Superior temporal gyrus (tissue), 1 donor: Measurements from ENCODE around the gene ERI3.

Experiments
- DNase-seq: peaks from one replicate; pipeline ENCODE4 v3.0.0-alpha.2; 2016; ENCODE audit errors: extremely low spot score

Gene ERI3

DNA sequence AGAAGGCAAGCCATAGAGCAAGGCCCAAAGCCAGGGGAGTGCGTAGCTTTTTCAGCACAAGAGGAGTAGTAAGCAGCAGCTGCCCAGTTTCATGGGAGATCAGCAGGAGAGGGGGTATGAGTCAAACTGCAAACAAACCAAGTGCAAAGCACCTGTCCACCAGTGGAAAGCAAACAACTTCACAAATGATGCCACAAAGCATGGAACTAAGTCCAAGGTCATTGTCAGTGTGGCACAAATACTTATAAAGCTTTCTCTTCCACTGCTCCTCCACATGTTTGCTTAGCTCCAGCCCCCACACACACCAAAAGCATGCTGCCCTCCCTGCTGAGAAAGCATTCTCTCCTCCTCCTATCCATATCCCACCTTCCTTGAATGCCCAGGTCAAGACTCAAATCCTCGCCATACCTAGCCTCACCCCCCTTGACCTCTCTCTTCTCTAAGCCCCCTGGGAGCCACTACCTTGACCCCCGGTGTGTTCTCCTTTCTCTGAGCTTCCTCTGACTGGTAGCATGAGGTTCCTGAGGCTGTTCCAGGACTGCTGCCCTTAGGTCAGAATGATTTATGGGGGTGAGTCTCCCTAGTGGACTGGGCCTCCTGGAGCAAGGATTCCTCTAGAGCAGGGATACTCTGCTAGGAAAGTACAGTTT, 71.4 kb downstream of the ERI3 start:
- no peak for DNase-seq

GRCh38 chr1:44282704-44283426, 72.2 kb downstream of the ERI3 start:
- no peak for DNase-seq

DNA sequence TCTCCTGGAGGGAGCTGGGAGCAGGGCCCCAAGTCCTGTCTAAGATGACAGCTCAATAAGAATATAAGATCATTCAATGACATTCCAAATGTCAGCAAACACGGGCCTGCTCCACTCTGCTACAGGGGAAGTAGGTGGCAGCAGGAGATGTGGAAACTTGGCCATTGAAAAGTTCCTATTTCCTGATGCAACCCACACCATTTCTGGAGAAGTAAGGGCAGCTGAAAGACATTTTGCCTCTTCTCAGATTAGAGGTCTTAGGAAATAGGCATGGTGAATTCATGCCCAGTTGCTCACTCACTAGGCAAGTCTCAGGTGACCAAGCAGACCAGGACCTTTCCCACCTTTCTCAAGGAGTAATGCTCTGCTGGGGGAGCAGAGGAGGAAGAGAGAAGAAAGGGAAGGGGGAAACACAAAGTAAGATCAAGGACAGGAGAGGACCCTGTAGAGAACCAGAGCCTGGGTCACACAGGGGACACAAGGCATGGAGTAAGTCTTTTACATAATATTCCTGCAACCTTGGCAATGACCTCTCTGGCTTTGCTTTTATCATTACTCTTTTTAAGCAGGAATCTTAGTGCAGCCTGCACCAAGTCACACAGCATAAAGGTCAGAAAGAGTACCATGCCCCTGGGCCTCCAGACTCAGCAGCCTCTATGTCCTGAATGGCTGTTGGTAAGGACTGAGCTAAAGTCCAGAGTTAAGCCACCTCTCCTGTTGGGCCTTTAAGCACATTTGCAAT, 72.9 kb downstream of the ERI3 start:
- DNase-seq = no peak

DNA sequence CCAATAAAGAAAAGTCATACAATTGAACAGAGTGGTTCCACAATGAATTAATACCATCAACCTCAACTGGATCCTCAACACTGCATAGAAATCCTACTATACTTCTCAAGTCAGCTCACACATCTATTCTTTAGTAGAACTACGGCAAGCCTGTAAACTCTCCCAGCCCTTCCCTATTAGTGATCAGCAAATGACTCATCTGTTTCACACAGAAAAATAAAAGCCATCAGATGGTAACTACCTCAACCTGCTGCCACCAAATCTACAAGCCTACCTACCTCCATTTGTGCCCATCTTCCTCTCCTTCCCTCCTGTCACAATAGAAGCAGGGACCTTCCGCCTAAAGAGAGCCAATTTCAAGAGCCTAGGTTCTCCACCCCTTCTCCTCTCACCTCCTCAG, 78.2 kb downstream of the ERI3 start:
- DNase-seq = no peak

DNA sequence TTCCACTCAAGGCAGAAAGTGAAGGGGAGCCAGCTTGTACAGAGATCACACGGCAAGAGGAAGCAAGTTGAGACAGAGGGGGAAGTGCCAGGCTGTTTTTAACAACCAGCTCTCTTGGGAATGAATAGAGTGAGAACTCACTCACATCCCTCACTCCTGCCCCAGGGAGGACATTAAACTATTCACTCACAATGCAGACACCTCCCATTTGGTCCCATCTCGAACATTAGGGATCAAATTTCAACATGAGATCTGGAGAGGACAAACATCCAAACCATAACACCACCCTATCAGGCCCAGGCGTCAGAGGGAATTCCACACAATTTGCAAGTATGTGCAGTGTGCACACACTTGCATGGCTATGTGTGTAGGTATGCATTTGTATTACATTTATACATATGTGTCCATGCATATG, 79.1 kb downstream of the ERI3 start:
- no peak for DNase-seq

DNA sequence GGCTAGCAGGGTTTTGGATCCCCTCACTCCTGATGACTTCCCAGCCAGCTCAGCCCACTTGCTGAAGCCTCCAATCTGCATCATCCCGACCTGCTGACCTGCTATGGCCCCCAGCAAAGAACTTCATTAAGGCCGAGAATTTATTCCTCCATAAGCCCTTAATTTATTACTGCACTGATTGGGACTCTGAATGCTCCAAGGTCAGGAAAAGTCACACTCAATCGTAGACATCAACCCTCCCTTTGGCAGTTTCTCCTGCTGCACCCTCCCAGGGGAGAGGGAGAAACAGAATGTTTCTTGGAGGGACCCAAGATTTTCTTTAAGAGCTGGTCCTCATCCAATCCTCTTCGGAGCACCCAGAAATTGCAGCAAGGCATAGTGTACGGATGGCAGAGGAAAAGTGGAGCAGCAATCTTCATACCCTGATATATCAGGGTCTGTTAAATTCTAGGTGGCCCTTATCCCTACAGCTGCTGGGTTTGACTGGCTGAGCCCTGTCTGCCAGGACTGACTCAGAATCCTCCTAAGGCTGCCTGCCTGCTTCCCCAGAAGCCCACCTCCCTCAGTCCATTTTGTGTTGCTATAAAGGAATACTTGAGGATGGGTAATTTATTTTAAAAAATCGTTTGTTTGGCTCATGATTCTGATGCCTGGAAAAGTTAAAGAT, 79.6 kb downstream of the ERI3 start:
- no peak for DNase-seq

DNA sequence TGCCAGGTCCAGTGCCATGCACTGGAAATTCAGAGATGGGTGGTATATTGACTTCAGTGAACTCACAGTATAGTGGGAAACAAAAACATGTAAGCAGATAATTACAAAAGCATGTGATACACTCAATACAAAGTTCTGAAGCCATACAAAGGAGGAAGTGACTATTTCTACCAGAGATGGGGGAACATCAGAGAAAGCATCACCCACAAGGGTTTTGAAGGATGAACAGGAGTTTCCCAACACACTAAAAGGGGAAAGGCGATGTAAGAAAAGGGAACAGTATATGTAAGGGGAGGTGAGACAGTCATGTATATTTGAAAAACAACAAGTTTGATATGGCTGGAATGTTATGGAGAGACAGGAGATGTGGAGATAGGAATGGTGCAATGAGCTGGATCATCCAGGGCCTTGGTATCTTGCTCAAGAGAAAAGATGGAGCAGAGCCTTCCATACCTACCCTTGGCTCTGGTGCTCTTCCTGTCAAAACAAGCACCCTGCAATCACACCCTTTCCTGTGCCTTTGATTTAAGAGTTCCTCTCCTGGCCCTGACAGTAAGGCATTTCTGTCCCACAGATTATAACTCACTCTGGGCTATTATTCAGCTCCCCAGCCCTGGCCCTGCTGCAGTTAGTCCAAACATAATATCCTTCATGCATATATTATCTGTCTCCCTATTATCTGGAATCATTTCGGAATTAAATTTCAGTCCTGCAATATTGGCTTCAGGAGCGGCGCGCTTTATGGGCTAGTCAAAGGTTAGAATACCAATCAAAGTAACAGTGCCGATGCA, 81.3 kb downstream of the ERI3 start:
- DNase-seq = no peak

DNA sequence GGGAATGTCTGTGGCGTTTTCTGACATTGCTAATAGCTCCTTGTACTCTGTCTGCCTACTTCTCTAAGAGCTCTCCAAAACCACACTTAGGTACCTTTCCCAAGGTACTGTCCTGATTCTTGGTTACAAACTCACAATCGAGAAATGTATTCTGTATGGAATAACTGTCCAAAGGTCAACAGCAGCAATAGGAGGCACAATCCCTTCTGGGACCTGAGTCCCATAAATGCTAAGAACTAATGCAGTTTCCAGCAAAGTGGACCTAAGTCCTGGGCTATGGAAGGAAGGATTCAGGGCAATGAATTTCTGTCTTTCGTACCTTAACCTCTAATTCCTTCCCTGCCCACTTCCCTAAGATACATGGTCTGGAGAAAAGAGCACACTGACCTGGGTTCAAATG, 82.1 kb downstream of the ERI3 start:
- DNase-seq = no peak

DNA sequence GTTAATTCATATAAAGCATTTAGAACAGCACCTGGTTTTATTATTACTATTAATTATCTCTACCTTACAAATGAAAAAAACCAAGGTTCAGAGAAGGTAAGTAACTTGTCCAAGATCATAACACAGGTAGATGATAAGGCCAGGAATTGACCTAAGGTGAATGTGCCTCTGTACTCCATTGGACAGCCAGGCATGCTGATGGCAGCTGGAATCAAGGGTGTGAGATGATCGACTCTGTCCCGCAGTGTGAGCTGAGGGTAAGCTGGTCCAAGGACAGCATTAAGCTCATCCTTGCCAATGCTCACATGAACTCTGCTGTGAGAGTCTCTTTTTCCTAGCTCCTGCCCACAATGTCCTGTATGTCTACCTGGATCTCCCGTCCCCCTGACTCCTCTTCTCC, 83.4 kb downstream of the ERI3 start:
- DNase-seq = no peak

DNA sequence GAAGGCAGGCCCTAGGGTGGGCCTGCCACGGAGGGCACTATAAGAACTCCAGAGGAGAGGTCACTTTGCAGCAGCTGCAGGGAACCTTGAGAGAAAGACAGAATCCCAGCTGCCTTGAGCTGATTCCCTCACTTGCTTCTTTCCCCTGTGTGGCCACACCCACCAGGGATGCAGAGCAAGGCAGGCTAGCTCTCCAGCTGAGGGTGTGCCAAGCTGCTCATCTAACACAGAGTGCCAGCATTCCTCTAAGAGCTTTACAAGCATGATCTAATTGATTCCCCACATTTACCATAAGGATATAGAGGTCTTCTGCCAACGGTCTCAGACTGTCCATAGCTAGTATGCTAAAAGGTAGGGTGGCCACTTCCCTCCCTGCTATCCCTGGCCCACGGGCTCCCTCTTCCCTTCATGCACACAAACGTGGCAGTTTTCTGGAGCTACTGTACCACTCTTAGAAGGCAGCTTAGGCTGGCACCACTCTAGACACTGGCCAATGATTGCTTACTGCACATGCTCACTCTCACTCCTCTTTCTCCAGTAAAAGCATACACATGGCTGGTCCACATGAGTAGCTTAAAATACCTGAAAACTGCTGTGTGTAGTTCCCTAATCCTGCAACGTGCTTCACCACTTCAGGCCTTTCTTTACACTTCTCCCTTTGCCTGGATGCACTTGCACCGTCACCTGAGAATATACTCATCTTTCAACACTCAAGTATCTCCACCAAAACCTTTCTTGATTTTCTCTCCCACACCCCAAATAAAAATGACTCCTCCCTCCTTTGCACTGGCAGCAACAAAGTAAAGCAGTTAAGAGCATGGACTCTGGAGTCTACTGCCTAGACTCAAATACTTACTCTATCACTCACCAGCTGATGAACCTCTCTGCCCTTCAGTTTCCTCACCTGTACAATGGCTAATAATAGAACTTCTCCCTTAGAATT, 84.1 kb downstream of the ERI3 start:
- peak; percentile 77 for DNase-seq

DNA sequence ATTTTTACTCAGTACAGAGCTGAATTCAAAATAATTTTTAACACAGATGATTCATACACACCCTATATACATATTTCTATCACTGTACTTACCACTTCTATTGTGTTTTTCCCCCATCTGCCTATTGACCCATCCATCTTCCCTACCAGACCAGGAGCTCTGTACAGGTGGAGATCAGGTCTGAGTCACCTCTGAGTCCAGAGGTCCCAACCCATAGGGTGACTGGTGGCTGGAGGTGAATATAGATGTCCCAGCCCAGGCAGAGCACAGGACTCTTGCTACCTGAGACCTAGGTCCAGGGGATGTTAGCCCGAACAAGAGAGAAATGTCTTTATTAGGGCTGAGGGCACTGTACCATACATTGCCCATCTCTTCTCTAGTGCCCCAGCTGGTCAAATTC, 87.0 kb downstream of the ERI3 start:
- no peak for DNase-seq

DNA sequence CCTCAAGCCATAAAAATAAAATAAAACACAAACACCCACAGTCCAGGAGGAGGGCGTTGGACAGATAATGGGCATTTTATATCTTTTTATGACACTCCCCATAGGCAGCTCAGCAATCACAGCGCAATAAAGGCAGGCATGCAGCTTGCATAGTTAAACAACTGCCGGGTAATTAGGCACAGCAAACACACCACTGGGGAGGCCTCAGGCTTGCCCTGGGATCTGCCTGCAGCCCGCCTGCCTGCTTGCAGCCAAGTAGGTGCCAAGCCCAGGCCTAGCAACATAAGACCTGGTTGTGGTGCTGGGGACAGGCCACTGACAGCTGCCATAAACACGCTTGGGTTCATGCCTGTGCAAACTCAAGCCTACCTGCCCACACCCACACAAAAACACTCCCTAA, 87.6 kb downstream of the ERI3 start:
- no peak for DNase-seq

DNA sequence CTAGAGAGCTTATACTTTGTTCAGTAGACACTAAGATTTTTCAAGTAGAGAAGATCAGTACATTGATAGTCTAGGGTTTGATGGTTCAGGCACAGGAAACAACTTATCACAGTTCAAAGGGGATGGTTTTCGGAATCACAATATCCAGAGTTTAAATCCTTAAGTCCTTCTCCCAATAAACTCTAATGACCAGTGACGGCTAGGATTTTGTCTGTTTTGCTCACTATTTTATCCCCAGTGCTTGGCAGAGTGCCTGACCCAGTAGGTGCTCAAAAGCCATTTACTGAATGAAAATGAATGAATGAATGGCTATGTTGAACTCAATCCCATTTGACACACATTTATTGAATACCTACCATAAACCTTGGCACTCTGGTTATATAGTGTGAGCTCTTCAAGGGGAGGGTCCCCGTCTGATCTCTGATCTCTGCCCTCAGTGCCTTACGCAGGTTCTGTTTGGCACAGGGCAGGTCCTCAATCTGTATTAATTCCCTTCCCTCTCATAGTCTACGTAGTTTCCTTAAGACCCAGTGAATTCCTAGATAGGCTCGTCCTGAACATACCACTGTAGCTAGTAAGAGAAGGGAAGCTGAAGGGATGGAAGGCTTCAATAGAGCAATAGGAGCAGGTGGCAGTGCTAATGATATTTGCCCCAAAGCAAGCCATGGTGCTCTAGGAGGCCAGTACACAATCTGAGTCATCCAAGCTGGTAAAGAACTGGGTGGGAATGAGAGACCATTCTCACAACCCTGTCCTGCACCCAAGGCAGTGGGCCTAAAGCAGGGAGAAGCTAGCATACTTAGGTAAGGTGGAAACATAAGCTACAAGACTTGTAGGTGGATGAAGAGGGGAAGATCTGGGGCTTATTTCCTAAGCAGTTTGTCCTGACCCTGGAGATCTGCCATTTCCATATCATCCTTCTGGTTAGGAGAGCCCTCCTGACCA, 88.4 kb downstream of the ERI3 start:
- no peak for DNase-seq

GRCh38 chr1:44265656-44266358, 89.2 kb downstream of the ERI3 start:
- no peak for DNase-seq

DNA sequence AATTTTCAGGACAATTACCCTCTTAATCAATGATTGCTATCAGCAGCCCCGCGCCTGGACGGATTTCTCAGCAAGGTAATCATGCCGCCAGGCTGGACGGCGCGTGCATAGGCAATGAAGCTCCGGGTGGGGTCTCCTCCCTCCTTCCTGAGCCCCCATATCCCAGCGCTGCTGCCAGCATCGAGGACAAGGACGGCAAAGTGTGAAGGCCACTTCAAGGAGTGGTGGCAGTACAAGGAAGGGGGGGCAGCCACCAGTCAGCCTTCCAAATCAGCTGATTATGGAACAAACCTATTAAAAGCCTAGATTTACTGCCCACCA, 90.6 kb downstream of the ERI3 start:
- DNase-seq = no peak

DNA sequence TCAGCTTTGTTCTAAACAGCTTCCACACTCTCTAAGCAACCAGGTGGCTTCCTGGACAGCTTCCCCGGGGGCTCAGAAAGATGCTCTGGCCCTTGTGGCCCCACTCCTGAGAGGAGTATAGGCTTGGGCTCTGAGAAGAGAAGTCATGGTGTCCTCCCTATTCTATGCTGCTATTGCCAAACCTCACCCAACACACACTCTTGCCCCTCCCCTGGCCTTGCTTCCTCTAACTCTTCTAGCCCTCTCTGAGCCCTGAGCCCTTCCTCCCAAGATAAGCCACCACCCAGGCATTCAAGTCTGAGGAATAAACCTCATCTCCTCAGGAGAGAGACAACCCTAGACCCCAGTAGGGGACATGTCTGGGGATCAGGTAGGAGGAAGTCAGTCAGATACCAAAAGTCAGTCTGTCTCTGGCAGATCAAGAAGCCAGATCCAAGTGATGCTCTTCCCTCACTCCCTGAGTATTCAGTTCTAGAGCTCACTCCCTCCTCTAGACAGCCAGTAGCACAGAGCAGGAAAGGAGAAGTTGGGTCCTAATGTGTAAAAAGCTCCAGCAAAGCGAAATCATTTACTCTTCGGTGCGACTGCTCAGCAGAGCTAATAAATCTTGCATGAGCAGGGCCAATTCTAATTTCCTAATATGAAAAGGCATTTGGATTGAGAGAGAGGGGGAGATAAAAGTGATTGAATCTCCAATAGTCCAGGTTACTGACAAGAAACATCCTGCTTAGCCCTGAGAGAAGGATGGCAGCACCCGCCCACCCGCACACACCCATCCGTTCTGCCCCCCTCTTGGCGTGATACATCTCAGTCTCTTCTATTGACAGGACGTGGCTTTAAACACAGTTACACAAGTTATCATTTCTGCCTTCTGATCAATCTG, 91.2 kb downstream of the ERI3 start:
- DNase-seq = no peak

- no peak for DNase-seq
Observed at GRCh38 chr1:44262816-44263567, 92.1 kb downstream of the ERI3 start.
